ENCODE results near the gene KCTD11.

- peak; percentile 86 for TF ChIP-seq POLR2A (IDR thresholded peaks at IDR 0.05; ENCODE audit: low read depth, low read length)
- TF ChIP-seq POLR2AphosphoS5 (IDR thresholded peaks at IDR 0.05; ENCODE audit: low read depth, low read length) = peak; percentile 75
- no peak; the same call in 1 of the 2 replicates for TF ChIP-seq TAF1 (IDR thresholded peaks at IDR 0.05; ENCODE audit: borderline replicate concordance, low read depth, low read length)
Measured at GRCh38 chr17:7329374-7329996, 22.5 kb upstream of the KCTD11 start.

Measured in GM12892 (cell line).